GM18498 (cell line): Measurements from ENCODE around the gene SLC4A3.
A peak's percentile ranks its signal among the peaks of the same experiment; 100 is the strongest.

Source experiments
- ATAC-seq: cut with Tn5 transposase; IDR thresholded peaks from one replicate; pipeline ENCODE4 v1.9.1; 2021; ENCODE audit warnings: mild to moderate bottlenecking, moderate library complexity; ENCODE audit not compliant: unreplicated experiment

SLC4A3 gene

DNA sequence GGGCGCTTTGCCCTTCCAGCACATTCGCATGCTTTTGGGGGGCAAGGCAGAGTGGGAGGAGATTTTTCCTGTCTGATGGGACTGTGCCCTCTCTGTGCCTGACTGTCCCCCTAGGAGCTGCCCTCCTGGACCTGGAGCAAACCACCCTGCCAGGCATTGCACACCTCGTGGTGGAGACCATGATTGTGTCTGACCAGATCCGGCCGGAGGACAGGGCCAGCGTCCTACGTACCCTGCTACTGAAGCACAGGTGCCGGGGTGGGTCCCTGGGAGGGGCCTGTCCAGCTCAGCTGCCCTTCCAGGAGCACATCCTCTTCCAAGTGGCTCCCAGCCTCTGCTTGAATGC is 5.3 kb downstream of the SLC4A3 start:
- no peak for ATAC-seq

DNA sequence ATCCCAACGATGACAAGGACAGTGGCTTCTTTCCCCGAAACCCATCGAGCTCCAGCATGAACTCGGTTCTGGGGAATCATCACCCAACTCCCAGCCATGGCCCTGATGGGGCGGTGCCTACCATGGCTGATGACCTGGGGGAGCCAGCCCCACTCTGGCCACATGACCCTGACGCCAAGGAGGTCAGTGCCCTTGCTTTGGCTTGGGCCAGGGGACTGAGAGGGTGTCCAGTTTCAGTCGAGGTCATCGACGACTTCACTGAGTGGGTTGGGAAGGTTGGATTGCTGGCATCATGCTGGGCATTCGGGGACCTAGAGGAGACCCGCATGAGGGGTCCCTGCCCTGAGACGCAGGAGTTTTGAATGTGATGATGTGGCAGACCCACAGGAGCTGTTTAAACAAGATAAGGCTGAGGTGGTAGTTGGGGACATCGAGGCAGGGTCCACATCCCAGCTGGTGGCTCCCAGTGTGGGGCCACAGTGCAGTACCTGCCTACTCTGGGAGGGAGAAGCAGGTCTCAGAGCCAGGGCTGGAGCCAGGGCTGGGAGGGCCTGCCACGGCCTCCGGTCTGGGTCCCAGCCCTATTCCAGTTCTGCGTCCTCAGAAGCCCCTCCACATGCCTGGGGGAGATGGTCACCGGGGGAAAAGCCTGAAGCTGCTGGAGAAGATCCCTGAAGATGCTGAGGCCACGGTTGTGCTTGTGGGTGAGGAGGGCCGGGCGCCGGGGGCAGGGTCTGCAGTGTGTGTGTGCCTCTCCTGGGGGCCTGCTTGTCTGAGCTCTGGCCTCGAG is 6.0 kb downstream of the SLC4A3 start:
- ATAC-seq, result no peak

DNA sequence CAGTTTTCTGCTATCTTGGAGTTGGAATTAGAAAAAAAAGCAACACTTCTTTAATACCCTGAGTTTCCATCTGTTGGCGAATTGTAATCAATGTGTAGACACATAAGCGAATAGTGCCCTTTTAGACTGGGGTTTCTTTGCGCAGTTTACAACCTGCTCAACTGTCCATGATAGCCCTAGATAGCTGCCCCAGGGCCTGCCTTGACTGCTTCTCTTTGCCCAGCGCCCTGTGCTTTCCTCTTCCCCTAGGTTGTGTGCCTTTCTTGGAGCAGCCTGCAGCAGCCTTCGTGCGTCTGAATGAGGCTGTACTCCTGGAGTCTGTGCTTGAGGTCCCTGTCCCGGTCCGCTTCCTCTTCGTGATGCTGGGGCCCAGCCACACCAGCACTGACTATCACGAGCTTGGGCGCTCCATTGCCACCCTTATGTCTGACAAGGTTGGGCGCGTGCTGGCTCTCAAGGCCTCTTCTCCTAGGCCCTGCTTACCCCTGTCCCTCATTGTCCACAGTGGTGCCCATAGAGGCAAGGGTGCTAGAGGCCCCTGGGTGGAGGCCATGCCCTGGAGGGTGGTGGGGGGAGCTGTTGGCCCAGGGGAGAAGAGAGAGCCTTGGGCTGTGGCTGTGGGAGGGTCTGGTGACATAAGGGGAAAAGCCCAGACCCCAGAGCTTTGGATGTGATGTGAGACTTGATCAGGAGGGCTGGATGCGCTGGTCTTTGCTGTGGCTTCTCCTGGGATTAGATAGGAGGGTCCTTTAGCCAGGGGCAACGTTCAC is 6.9 kb downstream of the SLC4A3 start:
- ATAC-seq, result no peak

- ATAC-seq, result no peak
Measured at GRCh38 chr2:219634951-219635751, 7.7 kb downstream of the SLC4A3 start.

- no peak for ATAC-seq
Measured at GRCh38 chr2:219636144-219636915, 8.9 kb downstream of the SLC4A3 start.

- no peak for ATAC-seq
Measured at GRCh38 chr2:219636941-219637841, 9.8 kb downstream of the SLC4A3 start.

DNA sequence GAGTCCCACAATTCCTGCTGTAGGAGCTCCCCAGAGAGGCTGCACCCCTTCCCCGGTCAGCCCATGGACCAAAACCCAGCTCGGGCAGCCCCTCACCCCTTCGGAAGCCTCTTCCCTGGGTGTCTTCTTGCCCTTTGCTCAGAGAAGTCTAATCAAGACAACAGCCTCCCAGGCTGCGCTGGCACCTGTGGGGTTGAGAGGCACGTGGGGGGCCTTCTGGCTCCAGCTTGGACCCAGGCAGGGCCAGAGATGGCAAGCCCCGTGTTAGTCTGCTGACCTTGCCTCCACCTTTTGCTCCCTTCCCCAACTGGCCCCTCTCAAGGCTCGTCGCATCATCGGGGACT is 10.4 kb downstream of the SLC4A3 start:
- ATAC-seq, result no peak

GRCh38 chr2:219638217-219638947 is 11.0 kb downstream of the SLC4A3 start:
- ATAC-seq, result no peak

DNA sequence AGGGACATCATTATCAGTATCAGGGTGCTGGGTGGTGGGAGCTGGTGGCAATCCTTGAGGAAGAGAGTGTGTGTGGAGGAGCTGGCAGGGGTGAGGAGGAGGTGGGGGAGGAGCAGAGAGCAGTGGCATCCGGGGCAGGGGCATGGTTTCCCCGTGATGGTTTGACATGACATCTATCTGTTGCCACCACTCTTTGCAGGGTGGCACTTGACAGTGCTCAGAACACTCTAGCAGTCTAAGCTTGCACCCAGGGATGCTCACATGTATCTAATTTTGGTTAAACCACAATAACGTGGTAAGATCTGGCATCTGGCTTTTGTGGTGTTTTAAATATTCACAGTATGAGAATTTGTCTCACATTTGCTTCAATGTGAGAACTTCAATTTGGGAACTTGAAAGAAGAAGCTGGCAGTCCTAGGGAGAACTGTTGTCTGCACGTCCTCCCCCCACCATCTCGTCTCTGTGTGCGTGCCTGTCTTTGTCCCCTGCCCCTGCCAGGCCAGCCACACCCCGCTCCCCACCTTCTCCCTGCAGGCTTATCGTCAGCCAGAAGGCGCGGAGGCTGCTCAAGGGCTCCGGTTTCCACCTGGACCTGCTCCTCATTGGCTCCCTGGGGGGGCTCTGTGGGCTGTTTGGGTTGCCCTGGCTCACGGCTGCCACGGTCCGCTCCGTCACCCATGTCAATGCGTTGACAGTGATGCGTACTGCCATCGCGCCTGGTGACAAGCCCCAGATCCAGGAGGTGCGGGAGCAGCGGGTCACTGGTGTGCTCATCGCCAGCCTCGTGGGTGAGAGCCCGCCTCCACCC is 11.7 kb downstream of the SLC4A3 start:
- ATAC-seq, result no peak

DNA sequence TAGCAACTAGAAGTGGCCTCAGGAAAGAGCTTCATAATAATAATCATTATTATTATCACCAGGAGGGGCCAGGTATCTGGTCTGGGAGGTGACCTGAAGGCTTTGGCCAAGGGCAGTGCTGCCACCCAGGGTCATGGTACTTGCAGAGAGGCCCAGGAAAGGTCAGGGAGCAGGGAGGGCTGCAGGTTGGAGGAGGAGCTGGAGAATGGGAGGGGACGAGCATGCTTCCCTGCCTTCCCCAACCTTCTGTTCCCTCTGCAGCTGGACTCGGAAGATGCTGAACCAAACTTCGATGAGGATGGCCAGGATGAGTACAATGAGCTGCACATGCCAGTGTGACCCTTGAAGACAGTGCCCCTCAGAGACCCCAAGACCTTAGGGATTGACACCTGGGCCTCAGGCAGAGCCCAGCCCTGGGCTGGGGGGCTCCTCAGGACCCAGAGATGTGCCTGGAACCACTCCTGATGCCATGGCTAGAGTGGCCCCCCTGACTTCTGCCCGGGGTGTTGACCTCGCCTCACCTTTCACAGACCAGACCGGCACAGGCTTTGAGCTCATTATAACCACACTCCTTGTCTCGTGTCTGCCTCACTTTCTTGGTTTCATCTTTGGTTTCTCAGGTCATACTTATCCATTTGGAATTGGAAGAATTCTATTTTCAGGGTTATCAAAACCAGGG is 14.1 kb downstream of the SLC4A3 start:
- no peak for ATAC-seq

GRCh38 chr2:219642069-219642454 is 14.6 kb downstream of the SLC4A3 start:
- ATAC-seq, result no peak

DNA sequence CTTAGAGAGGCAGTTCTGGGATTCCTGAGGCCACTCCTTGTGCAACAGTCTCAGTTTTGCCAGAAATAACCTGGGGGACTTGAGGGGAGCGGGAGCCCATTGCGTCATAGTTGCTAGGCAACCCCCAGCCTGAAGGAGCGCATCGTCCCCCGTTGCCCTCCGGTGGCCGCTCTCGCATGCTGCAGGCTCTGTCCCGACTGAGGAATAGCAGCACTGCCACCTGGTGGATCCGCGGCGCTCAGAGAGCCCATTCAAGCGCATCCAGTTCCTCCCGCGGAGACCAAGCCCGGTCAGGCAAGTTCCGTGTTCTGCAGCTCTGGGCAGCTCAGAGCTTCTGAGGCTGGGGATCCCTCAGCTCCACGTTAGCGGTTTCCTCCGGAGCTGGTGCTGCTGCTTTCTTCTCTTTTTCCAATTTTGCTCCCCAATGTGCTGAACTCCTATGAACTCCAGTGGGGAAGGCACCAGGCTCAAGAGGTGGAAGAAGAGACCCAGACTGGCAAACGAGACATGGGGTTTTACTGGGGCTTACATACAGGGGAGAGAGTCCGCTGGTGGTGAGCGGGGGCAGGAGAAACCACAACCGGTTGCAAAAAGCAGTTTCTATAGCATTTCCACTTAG is 15.1 kb downstream of the SLC4A3 start:
- ATAC-seq, result peak; percentile 97

- no peak for ATAC-seq
Measured at GRCh38 chr2:219643084-219643473, 15.6 kb downstream of the SLC4A3 start.

- ATAC-seq, result no peak
Measured at GRCh38 chr2:219643788-219644398, 16.5 kb downstream of the SLC4A3 start.

GRCh38 chr2:219644801-219645480 is 17.5 kb downstream of the SLC4A3 start:
- no peak for ATAC-seq
